Stimulated activated CD8-positive, alpha-beta memory T cell treated with anti-CD3 and anti-CD28 coated beads, Interleukin-15, amount 100 ng/mL, for 24 hours (primary cell): ENCODE data around the gene GLB1L2.

Experiments used
- DNase-seq: peaks from one replicate; pipeline ENCODE4 v3.0.0-alpha.2; 2020; ENCODE audit warnings: low read depth

Gene GLB1L2

GRCh38 chr11:134369656-134370525 is 38.1 kb downstream of the GLB1L2 start:
- no peak for DNase-seq

GRCh38 chr11:134370526-134371435 is 39.0 kb downstream of the GLB1L2 start:
- no peak for DNase-seq

- DNase-seq, result no peak
These were observed 39.8 kb downstream of the GLB1L2 start for GRCh38 chr11:134371436-134372185.

- DNase-seq, result no peak
These were observed 40.7 kb downstream of the GLB1L2 start for GRCh38 chr11:134372536-134372935.

GRCh38 chr11:134372961-134373360 is 41.2 kb downstream of the GLB1L2 start:
- no peak for DNase-seq

GRCh38 chr11:134373591-134374052 is 41.8 kb downstream of the GLB1L2 start:
- DNase-seq, result no peak

- no peak for DNase-seq
These were observed 42.4 kb downstream of the GLB1L2 start for GRCh38 chr11:134374171-134374570.

GRCh38 chr11:134374891-134375550 is 43.2 kb downstream of the GLB1L2 start:
- no peak for DNase-seq

- DNase-seq, result no peak
These were observed 44.5 kb downstream of the GLB1L2 start for GRCh38 chr11:134376150-134376921.

GRCh38 chr11:134377876-134378275 is 46.1 kb downstream of the GLB1L2 start:
- DNase-seq, result no peak

- no peak for DNase-seq
These were observed 47.5 kb downstream of the GLB1L2 start for GRCh38 chr11:134379241-134379640.

- no peak for DNase-seq
These were observed 48.4 kb downstream of the GLB1L2 start for GRCh38 chr11:134380229-134380628.

- no peak for DNase-seq
These were observed 49.0 kb downstream of the GLB1L2 start for GRCh38 chr11:134380785-134381184.

GRCh38 chr11:134382257-134382656 is 50.5 kb downstream of the GLB1L2 start:
- DNase-seq, result no peak

- DNase-seq, result no peak
These were observed 51.0 kb downstream of the GLB1L2 start for GRCh38 chr11:134382830-134383229.

GRCh38 chr11:134383576-134384221 is 51.9 kb downstream of the GLB1L2 start:
- no peak for DNase-seq

- DNase-seq, result no peak
These were observed 52.6 kb downstream of the GLB1L2 start for GRCh38 chr11:134384406-134384805.

GRCh38 chr11:134385171-134385570 is 53.4 kb downstream of the GLB1L2 start:
- DNase-seq, result no peak

GRCh38 chr11:134385774-134386565 is 54.2 kb downstream of the GLB1L2 start:
- DNase-seq, result no peak
